Mucosa of stomach (tissue), 1 donor: Measurements from ENCODE around the gene PRKG1.

Source experiments
- H3K27me3 ChIP-seq: one replicate; pipeline ENCODE4 v1.7.0; 2013; ENCODE audit warnings: mild to moderate bottlenecking, low read length; ENCODE audit not compliant: control insufficient read depth, insufficient read depth
- H3K36me3 ChIP-seq: one replicate; pipeline ENCODE4 v1.7.0; 2013; ENCODE audit warnings: low read length; ENCODE audit not compliant: control insufficient read depth, insufficient read depth
- H3K4me1 ChIP-seq: one replicate; pipeline ENCODE4 v1.7.0; 2013; ENCODE audit warnings: mild to moderate bottlenecking, low read length; ENCODE audit not compliant: control insufficient read depth, insufficient read depth
- H3K4me3 ChIP-seq: one replicate; pipeline ENCODE4 v1.7.0; 2013; ENCODE audit warnings: low read length
- H3K9ac ChIP-seq: one replicate; pipeline ENCODE4 v1.7.0; 2013; ENCODE audit warnings: mild to moderate bottlenecking, low read length, moderate library complexity
- H3K9me3 ChIP-seq: one replicate; pipeline ENCODE4 v1.7.0; 2013; ENCODE audit warnings: mild to moderate bottlenecking, low read length, moderate library complexity; ENCODE audit not compliant: control insufficient read depth
- donor health status: Pancreatic carcinoma.

Gene PRKG1

GRCh38 chr10:51653025-51653424 is 578.7 kb downstream of the PRKG1 start:
- H3K4me3 ChIP-seq, result no peak overlapping the region
- H3K9ac ChIP-seq, result no peak overlapping the region
- H3K4me1 ChIP-seq, result no peaks in the 10 kb centered on the region
- H3K27me3 ChIP-seq, result no peaks in the 10 kb centered on the region
- no peaks in the 10 kb centered on the region for H3K9me3 ChIP-seq
- H3K36me3 ChIP-seq, result no peaks in the 10 kb centered on the region

GRCh38 chr10:51654918-51655317 is 580.6 kb downstream of the PRKG1 start:
- no peaks in the 10 kb centered on the region for H3K27me3 ChIP-seq
- H3K9me3 ChIP-seq, result no peaks in the 10 kb centered on the region
- H3K4me3 ChIP-seq, result no peak overlapping the region
- H3K36me3 ChIP-seq, result no peaks in the 10 kb centered on the region
- no peak overlapping the region for H3K9ac ChIP-seq
- no peaks in the 10 kb centered on the region for H3K4me1 ChIP-seq

GRCh38 chr10:51656503-51656902 is 582.2 kb downstream of the PRKG1 start:
- Histone ChIP-seq H3K9me3 (no peaks in the 10 kb centered on the region), H3K4me3 (no peak overlapping the region), H3K27me3 (no peaks in the 10 kb centered on the region), H3K4me1 (no peaks in the 10 kb centered on the region), H3K9ac (no peak overlapping the region), H3K36me3 (no peaks in the 10 kb centered on the region)

GRCh38 chr10:51658000-51658399 is 583.7 kb downstream of the PRKG1 start:
- Histone ChIP-seq H3K27me3 (no peaks in the 10 kb centered on the region), H3K4me1 (no peaks in the 10 kb centered on the region), H3K4me3 (no peak overlapping the region), H3K36me3 (no peaks in the 10 kb centered on the region), H3K9me3 (no peaks in the 10 kb centered on the region), H3K9ac (no peak overlapping the region)

GRCh38 chr10:51659344-51659743 is 585.1 kb downstream of the PRKG1 start:
- no peaks in the 10 kb centered on the region for H3K27me3 ChIP-seq
- no peak overlapping the region for H3K4me3 ChIP-seq
- no peak overlapping the region for H3K9ac ChIP-seq
- no peaks in the 10 kb centered on the region for H3K9me3 ChIP-seq
- H3K36me3 ChIP-seq, result no peaks in the 10 kb centered on the region
- no peaks in the 10 kb centered on the region for H3K4me1 ChIP-seq

- Histone ChIP-seq H3K36me3 (no peaks in the 10 kb centered on the region), H3K9me3 (no peaks in the 10 kb centered on the region), H3K4me1 (no peaks in the 10 kb centered on the region), H3K9ac (no peak overlapping the region), H3K4me3 (no peak overlapping the region), H3K27me3 (no peaks in the 10 kb centered on the region)
These were observed 588.8 kb downstream of the PRKG1 start for GRCh38 chr10:51663086-51663485.

- Histone ChIP-seq H3K4me1 (no peaks in the 10 kb centered on the region), H3K9me3 (no peaks in the 10 kb centered on the region), H3K9ac (no peak overlapping the region), H3K4me3 (no peak overlapping the region), H3K27me3 (no peaks in the 10 kb centered on the region), H3K36me3 (no peaks in the 10 kb centered on the region)
These were observed 592.2 kb downstream of the PRKG1 start for GRCh38 chr10:51666456-51666855.

GRCh38 chr10:51667678-51668335 is 593.5 kb downstream of the PRKG1 start:
- no peaks in the 10 kb centered on the region for H3K9me3 ChIP-seq
- no peak overlapping the region for H3K9ac ChIP-seq
- H3K27me3 ChIP-seq, result no peaks in the 10 kb centered on the region
- no peaks in the 10 kb centered on the region for H3K4me1 ChIP-seq
- no peak overlapping the region for H3K4me3 ChIP-seq
- no peaks in the 10 kb centered on the region for H3K36me3 ChIP-seq

GRCh38 chr10:51668336-51668689 is 594.0 kb downstream of the PRKG1 start:
- H3K9me3 ChIP-seq, result no peaks in the 10 kb centered on the region
- no peak overlapping the region for H3K9ac ChIP-seq
- no peaks in the 10 kb centered on the region for H3K36me3 ChIP-seq
- H3K4me3 ChIP-seq, result no peak overlapping the region
- H3K4me1 ChIP-seq, result no peaks in the 10 kb centered on the region
- no peaks in the 10 kb centered on the region for H3K27me3 ChIP-seq

- no peaks in the 10 kb centered on the region for H3K4me1 ChIP-seq
- H3K9ac ChIP-seq, result no peak overlapping the region
- H3K36me3 ChIP-seq, result no peaks in the 10 kb centered on the region
- no peaks in the 10 kb centered on the region for H3K9me3 ChIP-seq
- no peak overlapping the region for H3K4me3 ChIP-seq
- H3K27me3 ChIP-seq, result no peaks in the 10 kb centered on the region
These were observed 594.8 kb downstream of the PRKG1 start for GRCh38 chr10:51669041-51669440.

- no peaks in the 10 kb centered on the region for H3K9me3 ChIP-seq
- H3K27me3 ChIP-seq, result no peaks in the 10 kb centered on the region
- no peak overlapping the region for H3K9ac ChIP-seq
- no peaks in the 10 kb centered on the region for H3K4me1 ChIP-seq
- H3K36me3 ChIP-seq, result no peaks in the 10 kb centered on the region
- H3K4me3 ChIP-seq, result no peak overlapping the region
These were observed 597.8 kb downstream of the PRKG1 start for GRCh38 chr10:51672039-51672535.

- no peaks in the 10 kb centered on the region for H3K36me3 ChIP-seq
- no peaks in the 10 kb centered on the region for H3K27me3 ChIP-seq
- H3K4me3 ChIP-seq, result no peak overlapping the region
- H3K9me3 ChIP-seq, result no peaks in the 10 kb centered on the region
- H3K9ac ChIP-seq, result no peak overlapping the region
- no peaks in the 10 kb centered on the region for H3K4me1 ChIP-seq
These were observed 600.8 kb downstream of the PRKG1 start for GRCh38 chr10:51675088-51675487.

GRCh38 chr10:51679841-51680240 is 605.6 kb downstream of the PRKG1 start:
- H3K4me1 ChIP-seq, result peaks cover 18% of the 10 kb centered on the region
- no peak overlapping the region for H3K9ac ChIP-seq
- H3K4me3 ChIP-seq, result no peak overlapping the region
- no peaks in the 10 kb centered on the region for H3K27me3 ChIP-seq
- H3K36me3 ChIP-seq, result no peaks in the 10 kb centered on the region
- no peaks in the 10 kb centered on the region for H3K9me3 ChIP-seq
